Ramos (cell line): ENCODE data around the gene ARPC5L.
"Not testable (repeated sequence)": the region's sequence is repeated elsewhere in the genome, so short reads cannot be mapped to it uniquely, and the experiment has no call there.

Experiments
- in situ Hi-C: fragments of 300-500 bp; cut with MboI; formaldehyde crosslinking; loops from one replicate; pipeline ENCODE4 v1.14.3; 2022; ENCODE audit warnings: low sequenced_read_pairs; ENCODE audit not compliant: unreplicated experiment

ARPC5L gene

DNA sequence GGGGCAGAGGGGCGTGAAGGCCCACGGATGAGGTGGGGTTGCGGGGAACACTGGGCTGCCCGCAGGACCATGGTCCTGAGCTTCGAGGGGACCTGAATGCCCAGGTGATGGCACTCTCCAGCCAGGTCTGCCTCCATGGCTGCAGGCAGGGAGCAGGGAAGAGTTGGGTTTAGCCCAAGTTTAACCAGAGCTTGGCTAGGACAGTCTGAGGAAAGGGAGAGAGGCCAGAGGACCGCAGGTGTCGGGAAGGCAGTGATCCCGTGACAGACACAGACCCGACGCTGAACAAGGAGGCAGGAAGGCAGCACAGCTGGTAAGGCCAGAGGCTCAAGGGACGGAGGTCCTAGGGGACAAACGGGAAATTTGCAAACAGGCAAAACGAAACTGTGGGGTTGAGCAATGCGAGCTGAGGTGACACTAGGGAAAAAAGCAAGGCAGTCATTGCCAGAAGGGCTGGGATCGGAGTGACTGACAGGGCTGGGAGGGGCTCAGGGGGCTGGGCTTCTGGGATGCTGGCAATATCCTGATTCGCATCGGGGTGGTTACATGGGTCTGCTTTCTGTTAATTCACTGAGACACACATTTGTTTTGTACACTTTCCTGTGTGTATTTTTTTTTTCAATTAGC lies 25.0 kb downstream of the ARPC5L start:
- in situ Hi-C loops, result no loop called here

DNA sequence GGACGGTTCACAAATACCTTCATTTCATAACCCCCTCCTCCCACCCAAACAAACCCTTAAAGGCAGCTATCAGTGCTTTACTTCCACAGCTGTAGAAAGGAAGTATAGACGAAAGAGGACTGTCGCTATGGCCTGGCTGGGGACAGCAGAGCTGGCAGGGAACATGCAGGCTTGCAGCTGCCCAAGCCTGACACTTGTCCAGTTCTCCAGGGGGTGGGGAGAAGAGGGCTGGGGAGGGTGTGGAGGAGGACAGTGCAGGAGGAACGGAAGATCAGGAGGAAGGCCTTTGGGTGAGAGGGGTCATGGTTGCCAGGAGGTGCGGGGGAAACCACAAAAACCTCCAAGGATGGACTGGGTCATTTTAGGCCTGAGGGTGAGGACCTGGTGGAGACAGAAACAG lies 25.9 kb downstream of the ARPC5L start:
- in situ Hi-C loops, result no loop called here

DNA sequence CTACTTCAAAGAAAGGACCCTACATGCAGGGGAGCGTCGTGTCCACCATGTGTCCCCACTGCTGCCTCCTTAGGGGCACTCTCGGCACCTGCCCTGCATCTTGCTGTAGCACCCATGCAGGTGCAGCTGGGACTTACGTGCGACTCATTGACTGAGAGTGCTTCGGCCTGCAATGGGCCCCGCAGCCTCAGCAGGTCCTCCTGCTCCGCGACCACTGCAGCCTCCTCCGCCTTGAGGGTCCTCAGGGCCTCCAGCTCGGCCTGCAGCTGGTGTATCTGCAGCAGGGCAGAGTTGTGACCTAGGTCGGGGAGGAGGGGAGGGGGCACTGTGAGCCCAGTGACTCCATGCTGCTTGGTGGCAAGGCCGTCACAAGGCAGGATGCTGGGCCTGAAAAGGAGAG lies 27.1 kb downstream of the ARPC5L start:
- in situ Hi-C loops, result no loop called here

DNA sequence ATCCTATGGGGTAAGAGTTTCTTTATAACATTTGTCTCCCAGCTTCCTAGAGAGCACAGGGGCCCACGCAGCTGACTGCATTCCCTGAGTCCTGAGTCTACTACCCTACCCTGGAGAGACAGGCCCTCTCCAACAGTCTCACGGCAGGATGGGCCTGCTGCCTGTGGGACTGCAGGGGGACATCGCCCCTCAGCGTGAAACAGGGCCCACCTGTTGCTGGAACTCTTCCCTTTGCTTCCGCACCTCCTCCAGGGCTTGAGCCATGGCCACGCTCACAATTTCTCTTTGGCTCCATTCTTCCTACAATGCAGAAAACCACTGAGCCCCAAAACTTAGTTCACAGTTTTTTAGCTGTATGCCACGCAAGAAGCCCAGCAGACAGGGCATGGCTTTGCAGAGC lies 28.2 kb downstream of the ARPC5L start:
- in situ Hi-C loops, result no loop called here

DNA sequence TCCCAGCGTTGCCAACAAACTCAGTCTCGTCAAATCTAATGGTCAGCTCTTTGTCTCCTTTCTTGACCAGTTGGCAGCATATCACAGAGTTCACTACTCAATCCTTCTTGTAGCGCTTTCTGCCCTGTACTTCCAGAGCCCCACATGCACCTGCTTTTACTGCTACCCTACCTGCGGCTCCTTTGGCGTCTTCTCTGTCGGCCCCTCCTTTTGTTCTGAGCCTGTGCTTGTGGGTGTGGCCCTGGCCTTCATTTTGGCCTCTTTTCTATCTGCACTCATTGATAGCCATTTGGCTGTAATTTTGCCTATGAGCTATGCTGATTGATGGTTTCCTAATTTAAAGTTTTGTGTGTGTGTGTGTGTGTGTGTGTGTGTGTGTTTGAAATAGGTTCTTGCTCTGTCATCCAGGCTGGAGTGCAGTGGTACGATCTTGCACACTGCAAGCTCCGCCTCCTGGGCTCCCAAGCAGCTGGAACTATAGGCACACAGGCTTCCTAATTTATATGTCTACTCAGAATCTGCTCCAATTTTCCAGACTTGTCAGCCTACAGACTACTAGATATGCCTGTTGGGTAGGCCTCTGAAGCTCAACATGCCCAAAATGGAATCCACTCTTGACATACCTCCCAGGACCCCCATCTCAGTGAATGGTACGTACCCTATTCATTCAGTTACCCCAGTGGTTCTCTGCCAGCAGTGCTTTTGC lies 32.3 kb downstream of the ARPC5L start:
- in situ Hi-C loops, result no loop called here

DNA sequence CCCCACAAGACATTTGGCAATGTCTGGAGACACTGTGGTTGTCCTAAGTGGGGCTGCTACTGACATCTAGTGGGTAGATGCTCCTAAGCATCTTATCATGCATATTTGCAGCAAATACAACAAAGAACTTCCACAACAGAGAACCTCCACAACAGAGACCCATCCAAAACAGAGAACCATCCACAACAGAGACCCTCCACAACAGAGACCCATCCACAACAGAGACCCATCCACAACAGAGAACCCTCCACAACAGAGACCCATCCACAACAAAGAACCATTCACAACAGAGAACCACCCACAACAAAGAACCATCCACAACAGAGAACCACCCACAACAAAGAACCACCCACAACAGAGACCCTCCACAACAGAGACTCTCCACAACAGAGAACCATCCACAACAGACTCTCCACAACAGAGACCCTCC lies 32.8 kb downstream of the ARPC5L start:
- in situ Hi-C loops, result no loop called here

DNA sequence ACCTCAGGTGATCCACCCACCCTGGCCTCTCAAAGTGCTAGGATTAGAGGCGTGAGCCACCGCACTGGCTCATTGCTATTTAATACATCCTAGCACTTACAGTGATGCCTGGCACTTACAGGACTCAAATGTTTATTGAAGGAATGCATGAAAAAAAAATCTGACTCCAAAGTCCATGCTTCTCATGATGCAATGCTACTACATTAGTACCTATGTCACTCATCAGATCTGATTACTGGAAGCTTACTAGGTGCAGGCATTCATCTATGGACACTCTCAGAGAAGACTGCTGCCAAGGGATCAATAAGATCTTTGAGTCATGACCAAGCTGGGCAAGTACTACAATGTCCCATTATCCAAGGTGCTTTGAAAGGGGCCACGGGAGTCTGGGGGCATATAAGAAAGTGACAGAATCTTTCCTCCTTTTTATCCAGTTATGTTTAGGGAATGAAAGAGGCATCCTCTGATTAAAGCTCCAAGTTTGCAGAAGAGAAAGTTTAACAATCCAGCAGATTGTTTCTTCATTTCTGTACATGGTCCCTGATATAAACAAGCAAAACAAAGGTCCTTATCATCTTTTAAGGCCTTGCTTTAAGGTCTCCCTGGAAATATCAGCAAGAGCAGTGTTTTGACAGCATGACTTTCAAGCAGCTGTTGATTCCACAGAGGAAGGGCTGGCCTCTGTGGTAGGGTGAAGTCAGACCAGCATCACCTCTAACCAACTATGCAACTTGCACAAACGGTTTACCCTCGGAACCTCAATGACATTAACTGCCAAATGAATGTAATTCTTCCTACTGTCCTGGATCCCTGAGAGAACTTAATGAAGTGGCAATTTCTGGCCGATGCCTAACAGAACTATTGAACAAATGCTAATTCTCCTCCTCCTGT lies 35.9 kb downstream of the ARPC5L start:
- in situ Hi-C loops, result no loop called here

DNA sequence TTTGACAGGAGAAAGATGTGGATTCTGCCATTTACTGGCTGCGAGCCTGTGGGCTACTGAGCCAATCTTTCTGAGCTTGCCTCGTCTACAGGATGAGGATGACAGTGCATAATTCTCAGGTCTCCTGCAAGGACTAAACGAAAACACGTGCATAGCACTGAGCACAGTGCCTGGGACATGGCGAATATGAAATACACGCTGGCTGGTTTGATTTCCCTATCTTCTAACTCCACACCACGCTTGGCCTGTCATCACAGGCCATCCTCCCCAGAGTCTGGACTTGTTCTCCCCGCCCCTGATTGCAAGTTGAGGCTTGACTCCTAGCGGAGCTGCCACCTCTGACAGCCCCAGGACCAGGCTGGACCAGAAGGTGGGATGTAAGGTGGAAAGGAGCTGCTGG lies 37.9 kb downstream of the ARPC5L start:
- in situ Hi-C loops, result no loop called here

DNA sequence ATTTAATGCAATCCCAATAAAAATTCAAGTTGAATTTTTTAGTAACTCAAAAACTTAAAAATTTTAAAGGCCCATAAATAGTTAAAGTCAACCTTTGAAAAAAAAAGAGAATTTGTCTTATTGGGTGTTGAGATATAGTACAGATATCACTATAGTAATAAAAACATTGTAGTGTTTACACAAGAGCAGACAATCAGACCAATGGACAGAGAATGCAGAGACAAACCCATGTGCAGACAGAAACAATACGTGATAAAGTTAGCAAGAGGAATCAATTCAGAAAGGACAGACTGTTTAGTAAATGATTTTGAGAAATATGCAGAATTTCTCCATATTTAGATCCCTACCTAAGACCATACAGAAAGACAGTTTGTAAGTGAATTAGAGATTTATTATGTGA lies 45.0 kb downstream of the ARPC5L start:
- in situ Hi-C loops, result no loop called here

DNA sequence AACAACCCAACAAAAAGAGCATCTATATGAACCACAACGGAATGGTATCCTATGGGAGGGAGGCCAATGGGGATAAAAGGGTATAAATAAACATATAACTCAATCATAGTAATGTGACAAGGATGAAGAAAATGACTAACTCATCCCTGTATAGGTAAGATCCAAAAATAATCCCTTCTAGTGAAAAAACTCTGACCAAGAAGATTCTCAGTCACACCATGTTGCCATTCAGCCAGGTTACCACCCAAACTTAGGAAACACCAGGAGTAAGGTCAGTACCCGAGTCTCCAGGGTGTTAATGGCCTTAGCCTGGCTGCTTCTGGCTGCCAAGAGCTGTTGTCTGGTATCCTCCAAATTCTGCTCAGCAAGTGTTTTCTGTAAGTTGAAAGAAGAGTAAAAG lies 46.2 kb downstream of the ARPC5L start:
- in situ Hi-C loops, result no loop called here

DNA sequence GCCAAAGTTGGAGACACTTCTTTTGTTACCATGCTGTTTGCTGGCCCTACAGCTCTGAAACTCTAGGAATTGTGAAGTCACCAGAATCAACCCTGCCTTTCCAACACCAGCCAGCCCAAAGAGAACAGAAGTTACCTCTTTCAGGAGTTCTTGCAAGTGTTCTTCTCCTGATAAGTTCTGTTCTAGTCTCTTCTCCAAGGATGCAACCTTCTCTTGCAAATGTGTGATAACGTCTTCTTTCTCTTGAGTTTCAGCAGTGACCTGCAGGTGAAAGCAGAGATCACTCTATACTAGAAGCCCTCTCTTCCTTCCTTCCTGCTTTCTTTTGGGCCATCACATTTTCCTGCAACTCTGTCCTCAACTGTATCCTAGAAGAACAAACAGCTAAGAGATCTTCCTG lies 49.8 kb downstream of the ARPC5L start:
- in situ Hi-C loops, result no loop called here

DNA sequence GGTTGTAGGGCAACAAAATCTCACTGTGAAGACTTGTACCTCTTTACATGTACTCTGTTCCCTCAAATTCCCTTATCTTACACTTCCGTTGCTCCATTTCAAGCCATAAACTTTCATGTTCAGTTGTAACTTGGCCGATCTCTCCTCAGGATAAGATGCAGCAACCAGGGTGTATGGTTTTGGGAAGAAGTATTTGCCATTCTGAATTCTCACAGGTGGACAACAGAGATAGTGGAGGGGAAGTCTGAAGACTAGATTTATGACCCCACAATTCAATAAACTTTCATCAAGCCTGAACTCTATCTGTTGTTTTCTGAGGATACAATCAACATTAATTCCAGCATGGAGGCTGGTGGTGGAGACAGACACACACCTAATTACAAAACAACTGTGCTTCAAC lies 51.4 kb downstream of the ARPC5L start:
- in situ Hi-C loops, result no loop called here

DNA sequence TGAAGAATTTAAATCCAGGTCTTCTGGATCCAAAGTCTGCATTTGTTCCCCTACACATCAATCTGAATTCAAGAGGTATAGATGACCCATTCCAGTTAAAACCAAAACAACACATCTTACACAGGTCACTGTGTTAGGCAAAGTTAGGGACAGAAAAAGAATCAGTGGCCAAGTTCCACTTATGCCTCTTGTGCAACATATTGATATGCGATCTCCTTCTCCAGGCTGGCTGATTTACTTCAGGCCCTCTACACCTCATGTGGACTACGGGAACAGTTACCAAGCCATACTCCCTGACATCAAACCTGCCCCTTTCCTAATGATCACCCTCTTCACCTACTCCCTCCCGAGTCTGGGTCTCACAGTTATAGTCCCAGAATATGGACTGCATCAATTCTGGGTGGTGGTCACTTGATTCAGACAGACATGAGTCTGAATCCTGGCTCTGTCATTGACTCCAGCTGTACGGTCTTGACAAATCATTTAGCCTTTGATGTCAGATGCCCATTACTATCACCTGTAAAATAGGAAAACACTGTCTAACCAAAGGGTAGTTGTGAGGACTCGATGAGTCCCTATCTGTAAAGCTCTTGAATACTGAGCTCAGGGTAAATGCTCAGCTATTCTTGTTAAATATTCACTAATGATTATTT lies 52.9 kb downstream of the ARPC5L start:
- in situ Hi-C loops, result no loop called here

DNA sequence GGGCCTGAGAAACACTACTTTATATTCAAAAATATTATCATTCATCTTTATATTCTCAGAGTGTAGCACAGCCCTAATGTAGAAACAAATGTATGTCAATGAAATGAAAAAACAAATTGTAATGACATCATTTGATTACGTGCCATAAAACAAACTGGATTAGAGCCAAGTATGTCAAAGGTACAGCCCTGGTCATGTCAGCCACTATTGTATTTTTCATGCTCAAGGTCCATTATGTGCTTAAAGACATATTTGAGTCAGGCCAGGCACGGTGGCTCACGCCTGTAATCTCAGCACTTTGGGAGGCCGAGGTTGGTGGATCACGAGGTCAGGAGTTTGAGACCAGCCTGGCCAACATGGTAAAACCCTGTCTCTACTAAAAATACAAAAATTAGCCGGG lies 58.5 kb downstream of the ARPC5L start:
- in situ Hi-C loops, result not testable (repeated sequence)
